Stomach (tissue), 9 donors: ENCODE measurements around the gene SETDB1. TPM values are rescaled to one million over a fixed set of nuclear protein-coding genes. Genes with fewer than 3 reads are reported as not detected.

Source experiments
- DNase-seq, 2 donors: peaks; one replicate each; pipeline versions ENCODE4 v3.0.0 to v3.0.0-alpha.2; 2013 to 2019
- H3K27ac ChIP-seq, 5 donors: fragments of 200-600 bp in 4 of 5; sonication (generic) in 4 of 5; one replicate each; pipeline ENCODE4 v1.5.1; 2013 to 2019; ENCODE audit warnings: mild to moderate bottlenecking in 1 of 5, moderate library complexity in 1 of 5
- H3K27me3 ChIP-seq, 3 donors: fragments of 200-600 bp; sonication (generic); one replicate each; pipeline ENCODE4 v1.5.1; 2017 to 2019; ENCODE audit warnings: mixed run types in 1 of 3
- H3K36me3 ChIP-seq, 4 donors: fragments of 200-600 bp; sonication (generic); 1 replicate in 3 of 4; 2 replicates in 1 of 4; pipeline ENCODE4 v1.5.1; 2016 to 2019
- H3K4me1 ChIP-seq, 4 donors: fragments of 200-600 bp; sonication (generic); one replicate each; pipeline ENCODE4 v1.5.1; 2016 to 2019
- H3K4me3 ChIP-seq, 4 donors: fragments of 200-600 bp; sonication (generic) in 3 of 4; one replicate each; pipeline ENCODE4 v1.5.1; 2016 to 2019; ENCODE audit warnings: mild to moderate bottlenecking in 1 of 4
- H3K9me3 ChIP-seq, 4 donors: fragments of 200-600 bp; sonication (generic); one replicate each; pipeline ENCODE4 v1.5.1; 2016 to 2019
- CTCF ChIP-seq, 7 experiments: fragments of 450-650 bp in 4 of 7; fragments of 200-600 bp in 3 of 7; sonication (generic) in 3 of 7; IDR thresholded peaks; one replicate each; pipeline ENCODE4 v1.5.1; 2016 to 2019; ENCODE audit warnings: antibody characterized with exemption in 7 of 7, control low read depth in 2 of 7, mild to moderate bottlenecking in 1 of 7
- EP300 ChIP-seq: sonication (generic); formaldehyde crosslinking; IDR thresholded peaks from one replicate; pipeline ENCODE4 v1.6.1; 2017; ENCODE audit warnings: antibody characterized with exemption
- POLR2A ChIP-seq, 4 donors: fragments of 450-650 bp; IDR thresholded peaks; one replicate each; pipeline ENCODE4 v1.6.1; 2016; ENCODE audit warnings: antibody characterized with exemption in 4 of 4, control low read depth in 2 of 4, mild to moderate bottlenecking in 1 of 4, moderate library complexity in 1 of 4
- POLR2AphosphoS5 ChIP-seq, 3 donors: sonication (generic); formaldehyde crosslinking; IDR thresholded peaks; one replicate each; pipeline ENCODE4 v1.6.1; 2016; ENCODE audit warnings: antibody characterized with exemption in 3 of 3
- WGBS, 5 donors: extraction: QIAGEN DNeasy Blood & Tissue Kit in 3 of 5; methylation state at CpG; one replicate each; pipeline versions ENCODE4 v1.1.5 to v1.1.7; 2013 to 2018; 5-methylcytosine and 5-hydroxymethylcytosine counted together
- intact Hi-C: fragments of 100-400 bp; cut with DNase I; formaldehyde crosslinking; loops from one replicate; pipeline ENCODE4 v1.15.1; 2023; ENCODE audit warnings: low total_unique reads
- polyA plus RNA-seq, 3 donors: library from polyadenylated mRNA; stranded (reverse); fragments of 200-250 nt; gene quantifications; one replicate each; pipeline ENCODE4 v1.2.3, GENCODE V29; 2013
- total RNA-seq, 5 donors: library from RNA; depleted of rRNA; stranded (reverse); fragments of >200 nt; gene quantifications; one replicate each; pipeline versions ENCODE4 v1.1.0 to v1.2.3, GENCODE V29; 2014 to 2016
- donor health status: healthy with polysubstance abuse.
- donor health status: Bipolar disorder and iron deficiency.
- donor health status: healthy.

Gene SETDB1
- total and polyA plus RNA-seq, 8 donors: 13.8 to 77.3 (median 29.2) TPM

GRCh38 chr1:150985179-150985825, 59.1 kb downstream of the SETDB1 start:
- DNase-seq: no peak
- intact Hi-C loops: no loop called here
- Histone ChIP-seq H3K27me3 (no peaks in the 10 kb centered on the region), H3K36me3 (no peaks in the 10 kb centered on the region), H3K9me3 (no peaks in the 10 kb centered on the region), H3K27ac (no peak overlapping the region), H3K4me3 (no peak overlapping the region), H3K4me1 (peaks cover 17 to 23% (median 21%) of the 10 kb centered on the region in 4 donors)
- 82 to 98% (median 91%) methylated on average over 2 of the region's 2 CpGs for WGBS, 5 donors
- TF ChIP-seq POLR2A (IDR thresholded peaks at IDR 0.05): no peak
- TF ChIP-seq EP300: no peak
- no peak for TF ChIP-seq CTCF (IDR thresholded peaks at IDR 0.05)
- TF ChIP-seq POLR2AphosphoS5 (IDR thresholded peaks at IDR 0.05): no peak

- DNase-seq: no peak
- H3K27me3 ChIP-seq: no peaks in the 10 kb centered on the region
- H3K9me3 ChIP-seq: no peaks in the 10 kb centered on the region
- WGBS, 5 donors: 80 to 92% (median 86%) methylated on average over 7 of the region's 7 CpGs
- TF ChIP-seq EP300: no peak
- TF ChIP-seq POLR2A (IDR thresholded peaks at IDR 0.05): no peak
- TF ChIP-seq POLR2AphosphoS5 (IDR thresholded peaks at IDR 0.05): no peak
- TF ChIP-seq CTCF (IDR thresholded peaks at IDR 0.05): no peak
- no peak overlapping the region for H3K4me3 ChIP-seq
- H3K4me1 ChIP-seq: no peaks in the 10 kb centered on the region
- H3K27ac ChIP-seq: no peak overlapping the region
- intact Hi-C loops: no loop called here
- H3K36me3 ChIP-seq: no peaks in the 10 kb centered on the region
These were observed 61.8 kb downstream of the SETDB1 start for GRCh38 chr1:150987924-150988323.

- H3K9me3 ChIP-seq: no peaks in the 10 kb centered on the region
- peaks cover 0 to 15% (median 6%) of the 10 kb centered on the region in 4 donors for H3K4me1 ChIP-seq
- DNase-seq: no peak
- H3K36me3 ChIP-seq: peaks cover 8 to 22% (median 13%) of the 10 kb centered on the region in 4 donors
- H3K27me3 ChIP-seq: no peaks in the 10 kb centered on the region
- H3K27ac ChIP-seq: no peak overlapping the region
- no peak overlapping the region for H3K4me3 ChIP-seq
- TF ChIP-seq POLR2AphosphoS5 (IDR thresholded peaks at IDR 0.05) (no peak), EP300 (no peak), CTCF (IDR thresholded peaks at IDR 0.05) (no peak), POLR2A (IDR thresholded peaks at IDR 0.05) (no peak)
- intact Hi-C loops: no loop called here
- WGBS, 5 donors: 63 to 81% (median 77%) methylated on average over 4 of the region's 4 CpGs
These were observed 66.5 kb downstream of the SETDB1 start for GRCh38 chr1:150992626-150993025.

GRCh38 chr1:150994248-150994647, 68.1 kb downstream of the SETDB1 start:
- WGBS, 5 donors: 68 to 80% (median 70%) methylated on average over 3 of the region's 3 CpGs

More at GRCh38 chr1:150994248-150994647, 68.1 kb downstream of the SETDB1 start:
- Histone ChIP-seq H3K9me3 (no peaks in the 10 kb centered on the region), H3K4me1 (peaks cover 0 to 15% (median 6%) of the 10 kb centered on the region in 4 donors), H3K27ac (no peak overlapping the region), H3K4me3 (no peak overlapping the region), H3K27me3 (no peaks in the 10 kb centered on the region), H3K36me3 (peaks cover 23 to 39% (median 29%) of the 10 kb centered on the region in 4 donors)
- DNase-seq: no peak
- intact Hi-C loops: no loop called here
- TF ChIP-seq POLR2A (IDR thresholded peaks at IDR 0.05): no peak
- no peak for TF ChIP-seq CTCF (IDR thresholded peaks at IDR 0.05)
- no peak for TF ChIP-seq POLR2AphosphoS5 (IDR thresholded peaks at IDR 0.05)
- no peak for TF ChIP-seq EP300
